Neural crest cell (in vitro differentiated cells): ENCODE results near the gene ALDH1A3. TPM values are rescaled to one million over a fixed set of nuclear protein-coding genes. Genes with fewer than 3 reads are reported as not detected.

Experiments
- DNase-seq: peaks from one replicate; pipeline ENCODE4 v3.0.0; 2021; ENCODE audit warnings: low read depth, mixed read lengths, low spot score
- H3K27ac Mint-ChIP-seq: one replicate; pipeline ENCODE4 v1.8.0; 2021; ENCODE audit warnings: mild to moderate bottlenecking, mixed read lengths; ENCODE audit not compliant: unreplicated experiment
- H3K27me3 Mint-ChIP-seq: 2 replicates; pipeline ENCODE4 v1.8.0; 2021; ENCODE audit warnings: low read depth, mild to moderate bottlenecking, mixed read lengths
- H3K36me3 Mint-ChIP-seq: 2 replicates; pipeline ENCODE4 v1.8.0; 2021; ENCODE audit warnings: low read depth, mild to moderate bottlenecking, mixed read lengths
- H3K4me1 Mint-ChIP-seq: 2 replicates; pipeline ENCODE4 v1.8.0; 2021; ENCODE audit warnings: mixed read lengths
- H3K4me3 Mint-ChIP-seq: one replicate; pipeline ENCODE4 v1.8.0; 2021; ENCODE audit warnings: mild to moderate bottlenecking, mixed read lengths
- H3K9me3 Mint-ChIP-seq: 2 replicates; pipeline ENCODE4 v1.8.0; 2021; ENCODE audit warnings: mixed read lengths
- CTCF ChIP-seq: fragments of 200-600 bp; sonication (generic); conservative IDR thresholded peaks from 2 replicates; pipeline ENCODE4 v1.5.0; 2021; ENCODE audit warnings: antibody characterized with exemption, mild to moderate bottlenecking
- total RNA-seq: library from RNA; stranded (reverse); gene quantifications from 2 replicates; pipeline ENCODE4 v1.2.1, GENCODE V29; 2021

The ALDH1A3 gene
- total RNA-seq, 1 donor from 2014 or later = 8.0 TPM

GRCh38 chr15:100939791-100940190 lies 60.2 kb downstream of the ALDH1A3 start:
- H3K4me1 Mint-ChIP-seq = no peaks in the 10 kb centered on the region
- no peak for DNase-seq
- no peak for TF ChIP-seq CTCF
- no peaks in the 10 kb centered on the region for H3K9me3 Mint-ChIP-seq
- no peaks in the 10 kb centered on the region for H3K27me3 Mint-ChIP-seq
- no peak overlapping the region for H3K4me3 Mint-ChIP-seq
- no peaks in the 10 kb centered on the region for H3K36me3 Mint-ChIP-seq
- H3K27ac Mint-ChIP-seq = no peak overlapping the region

- no peak for TF ChIP-seq CTCF
- H3K4me3 Mint-ChIP-seq = no peak overlapping the region
- no peaks in the 10 kb centered on the region for H3K9me3 Mint-ChIP-seq
- H3K4me1 Mint-ChIP-seq = no peaks in the 10 kb centered on the region
- no peak overlapping the region for H3K27ac Mint-ChIP-seq
- DNase-seq = no peak
- no peaks in the 10 kb centered on the region for H3K27me3 Mint-ChIP-seq
- no peaks in the 10 kb centered on the region for H3K36me3 Mint-ChIP-seq
Measured at GRCh38 chr15:100940767-100941379, 61.2 kb downstream of the ALDH1A3 start.

GRCh38 chr15:100941536-100941935 lies 61.9 kb downstream of the ALDH1A3 start:
- TF ChIP-seq CTCF = no peak
- Mint-ChIP-seq H3K4me1 (no peaks in the 10 kb centered on the region), H3K27ac (no peak overlapping the region), H3K36me3 (no peaks in the 10 kb centered on the region), H3K4me3 (no peak overlapping the region), H3K9me3 (no peaks in the 10 kb centered on the region), H3K27me3 (no peaks in the 10 kb centered on the region)
- DNase-seq = no peak

- no peak for DNase-seq
- H3K27me3 Mint-ChIP-seq = no peaks in the 10 kb centered on the region
- H3K9me3 Mint-ChIP-seq = no peaks in the 10 kb centered on the region
- no peak for TF ChIP-seq CTCF
- H3K36me3 Mint-ChIP-seq = no peaks in the 10 kb centered on the region
- no peak overlapping the region for H3K4me3 Mint-ChIP-seq
- peaks cover 5% of the 10 kb centered on the region for H3K4me1 Mint-ChIP-seq
- H3K27ac Mint-ChIP-seq = no peak overlapping the region
Measured at GRCh38 chr15:100942656-100943425, 63.2 kb downstream of the ALDH1A3 start.

- Mint-ChIP-seq H3K4me1 (peaks cover 9% of the 10 kb centered on the region), H3K27me3 (no peaks in the 10 kb centered on the region), H3K27ac (no peak overlapping the region), H3K4me3 (no peak overlapping the region), H3K36me3 (no peaks in the 10 kb centered on the region), H3K9me3 (no peaks in the 10 kb centered on the region)
- no peak for DNase-seq
- TF ChIP-seq CTCF = no peak
Measured at GRCh38 chr15:100944244-100944895, 64.7 kb downstream of the ALDH1A3 start.
